Liver (tissue), 9 donors: ENCODE results near the gene NPC2. TPM values are rescaled to one million over a fixed set of nuclear protein-coding genes. Genes with fewer than 3 reads are reported as not detected.
A peak's percentile ranks its signal among the peaks of the same experiment; 100 is the strongest.

ENCODE experiments used
- DNase-seq: peaks from one replicate; pipeline ENCODE4 v3.0.0-alpha.2; 2017; ENCODE audit warnings: low spot score
- H3K27ac ChIP-seq, 2 donors: one replicate each; pipeline ENCODE4 v1.7.0; 2013; ENCODE audit warnings: inconsistent platforms in 2 of 2, low read length in 2 of 2, control low read depth in 1 of 2, low read depth in 1 of 2, mild to moderate bottlenecking in 1 of 2
- H3K27me3 ChIP-seq, 4 donors: one replicate each; pipeline versions ENCODE4 v1.6.1 to v1.7.0; 2013; ENCODE audit warnings: low read length in 3 of 4, inconsistent platforms in 1 of 4, mild to moderate bottlenecking in 1 of 4, moderate library complexity in 1 of 4; ENCODE audit not compliant: control insufficient read depth in 4 of 4, insufficient read depth in 4 of 4
- H3K36me3 ChIP-seq, 4 donors: one replicate each; pipeline versions ENCODE4 v1.6.1 to v1.7.0; 2013; ENCODE audit warnings: low read length in 3 of 4, mild to moderate bottlenecking in 3 of 4, low read depth in 1 of 4, moderate library complexity in 1 of 4; ENCODE audit not compliant: control insufficient read depth in 4 of 4, insufficient read depth in 3 of 4
- H3K4me1 ChIP-seq, 4 donors: one replicate each; pipeline versions ENCODE4 v1.6.1 to v1.7.0; 2013; ENCODE audit warnings: low read length in 3 of 4, mild to moderate bottlenecking in 3 of 4, moderate library complexity in 1 of 4; ENCODE audit not compliant: control insufficient read depth in 4 of 4, insufficient read depth in 4 of 4
- H3K4me3 ChIP-seq, 3 donors: one replicate each; pipeline versions ENCODE4 v1.6.1 to v1.7.0; 2013; ENCODE audit warnings: low read length in 3 of 3, control low read depth in 1 of 3, low read depth in 1 of 3, mild to moderate bottlenecking in 1 of 3
- H3K9ac ChIP-seq, 2 donors: one replicate each; pipeline ENCODE4 v1.7.0; 2013; ENCODE audit warnings: low read length in 2 of 2, mild to moderate bottlenecking in 2 of 2, moderate library complexity in 2 of 2, control low read depth in 1 of 2, low read depth in 1 of 2
- H3K9me3 ChIP-seq, 4 donors: one replicate each; pipeline versions ENCODE4 v1.6.1 to v1.7.0; 2013; ENCODE audit warnings: low read length in 3 of 4; ENCODE audit not compliant: control insufficient read depth in 4 of 4
- EGR1 ChIP-seq, 2 donors: IDR thresholded peaks; 2 replicates each; pipeline ENCODE4 v1.6.1; 2016 to 2018; ENCODE audit warnings: antibody characterized with exemption in 2 of 2, low read depth in 2 of 2
- FOXA1 ChIP-seq: IDR thresholded peaks from 2 replicates; pipeline ENCODE4 v1.6.1; 2016; ENCODE audit warnings: antibody characterized with exemption
- FOXA2 ChIP-seq: IDR thresholded peaks from 2 replicates; pipeline ENCODE4 v1.6.1; 2016; ENCODE audit warnings: antibody characterized with exemption
- GABPA ChIP-seq, 2 donors: IDR thresholded peaks in 1 of 2; conservative IDR thresholded peaks in 1 of 2; 2 replicates each; pipeline ENCODE4 v1.6.1; 2016; ENCODE audit warnings: antibody characterized with exemption in 2 of 2, mild to moderate bottlenecking in 1 of 2, moderate library complexity in 1 of 2
- HNF4A ChIP-seq, 2 donors: conservative IDR thresholded peaks; 2 replicates each; pipeline ENCODE4 v1.6.1; 2016; ENCODE audit warnings: antibody characterized with exemption in 2 of 2, mild to moderate bottlenecking in 2 of 2
- HNF4G ChIP-seq: IDR thresholded peaks from 2 replicates; pipeline ENCODE4 v1.6.1; 2016; ENCODE audit warnings: antibody characterized with exemption
- JUND ChIP-seq, 2 donors: IDR thresholded peaks; 2 replicates each; pipeline ENCODE4 v1.6.1; 2016; ENCODE audit warnings: antibody characterized with exemption in 2 of 2
- NR2F2 ChIP-seq: IDR thresholded peaks from 2 replicates; pipeline ENCODE4 v1.6.1; 2016; ENCODE audit warnings: antibody characterized with exemption
- RXRA ChIP-seq, 2 donors: IDR thresholded peaks; 2 replicates each; pipeline ENCODE4 v1.6.1; 2017 to 2018; ENCODE audit warnings: antibody characterized with exemption in 2 of 2, mild to moderate bottlenecking in 1 of 2
- SP1 ChIP-seq: IDR thresholded peaks from 2 replicates; pipeline ENCODE4 v1.6.1; 2018; ENCODE audit warnings: antibody characterized with exemption, mild to moderate bottlenecking
- TAF1 ChIP-seq: conservative IDR thresholded peaks from 2 replicates; pipeline ENCODE4 v1.6.1; 2016; ENCODE audit warnings: antibody characterized with exemption, mild to moderate bottlenecking
- YY1 ChIP-seq: IDR thresholded peaks from 2 replicates; pipeline ENCODE4 v1.6.1; 2016; ENCODE audit warnings: antibody characterized with exemption, mild to moderate bottlenecking
- WGBS: extraction: QIAGEN DNeasy Blood & Tissue Kit; methylation state at CpG from one replicate; pipeline ENCODE4 v1.1.7; 2013; 5-methylcytosine and 5-hydroxymethylcytosine counted together
- polyA plus RNA-seq, 2 donors: library from polyadenylated mRNA; stranded (reverse) in 1 of 2; unstranded in 1 of 2; fragments of 200-250 nt in 1 of 2; fragments of >200 nt in 1 of 2; fragmentation: Nextera tagmentation in 1 of 2; extraction: Ambion mirVana in 1 of 2; gene quantifications; one replicate each; pipeline versions ENCODE4 v1.2.1 to v1.2.3, GENCODE V29; 2013 to 2015
- total RNA-seq, 2 donors: library from RNA; depleted of rRNA; stranded (reverse); fragments of >200 nt; gene quantifications; one replicate each; pipeline ENCODE4 v1.2.3, GENCODE V29; 2014
- TF ChIP-seq, protein P1 (sequence below): IDR thresholded peaks from 2 replicates; pipeline ENCODE4 v1.6.1; 2016; ENCODE audit warnings: antibody characterized with exemption
- TF ChIP-seq, protein P2 (sequence below): IDR thresholded peaks from 2 replicates; pipeline ENCODE4 v1.6.1; 2016; ENCODE audit warnings: antibody characterized with exemption, mild to moderate bottlenecking
- TF ChIP-seq, protein P3 (sequence below): IDR thresholded peaks from 2 replicates; pipeline ENCODE4 v1.6.1; 2016; ENCODE audit warnings: antibody characterized with exemption
- TF ChIP-seq, protein P4 (sequence below): IDR thresholded peaks from 2 replicates; pipeline ENCODE4 v1.6.1; 2016; ENCODE audit warnings: antibody characterized with exemption
- TF ChIP-seq, protein P5 (sequence below): fragments of 150-350 bp; IDR thresholded peaks from 2 replicates; pipeline ENCODE4 v1.5.1; 2017; ENCODE audit warnings: improper control_type of control experiment, low read depth, low read length; ENCODE audit not compliant: missing input control
- donor health status: healthy.
- donor health status: healthy.
- donor health status: healthy.
- donor health status: healthy.
- donor health status: healthy.

Gene NPC2
- total and polyA plus RNA-seq, 4 donors = 69.7 to 133 (median 105) TPM

DNA sequence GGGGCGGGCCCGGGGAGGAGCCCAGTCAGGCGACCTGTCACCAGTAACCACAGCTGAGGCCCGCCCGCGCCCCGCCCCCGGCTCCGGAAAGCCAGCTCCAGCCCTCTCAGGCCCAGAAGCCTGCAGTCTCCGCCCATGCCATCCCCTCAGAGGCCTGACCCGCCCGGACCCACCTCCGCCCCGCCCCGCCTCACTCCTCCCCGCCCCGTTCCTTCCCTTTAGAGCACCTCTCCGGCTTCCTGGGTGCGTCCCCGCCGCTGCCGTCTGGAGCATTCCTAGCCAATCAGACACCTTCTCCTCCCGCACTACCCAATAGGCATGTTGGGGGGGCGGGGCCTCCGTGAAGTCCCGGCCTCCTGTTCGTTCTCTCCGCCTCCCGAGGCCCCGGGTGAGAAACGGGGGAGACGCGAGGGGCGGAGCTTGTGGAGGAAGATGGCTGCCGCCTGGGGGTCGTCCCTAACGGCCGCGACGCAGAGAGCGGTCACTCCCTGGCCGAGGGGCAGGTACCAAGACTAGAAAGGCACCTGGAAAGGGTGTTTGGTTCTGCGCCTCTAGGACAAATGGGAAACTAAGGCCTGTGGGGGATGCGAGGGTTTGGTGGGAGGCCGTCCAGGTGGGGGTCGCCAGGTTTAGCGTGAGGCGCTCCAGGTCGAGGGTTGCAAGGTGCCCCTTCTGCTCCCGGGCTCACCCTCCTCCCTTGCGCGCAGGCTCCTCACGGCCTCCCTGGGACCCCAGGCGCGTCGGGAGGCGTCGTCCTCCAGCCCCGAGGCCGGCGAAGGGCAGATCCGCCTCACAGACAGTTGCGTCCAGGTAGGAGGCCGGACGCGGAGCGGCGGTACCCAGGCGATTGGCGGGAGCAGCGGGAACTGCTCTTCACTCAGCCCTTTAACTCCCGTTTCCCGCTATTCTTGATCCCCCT, 497 bp upstream of the NPC2 start, which contains the start of gene ISCA2:
ISCA2 (plus strand) TSS at position 423 of the 919 bp plus-strand sequence; CDS start at position 433, 10 bp downstream.
- peak; percentile 100 for DNase-seq
- 1% methylated on average over 73 of the region's 73 CpGs for WGBS
- Histone ChIP-seq H3K27ac (peak within 1 kb of the TSS; percentile 90 to 91), H3K9ac (peak within 1 kb of the TSS; percentile 34 to 85), H3K4me3 (peak within 1 kb of the TSS; percentile 75 to 100 (median 87)), H3K4me1 (peaks cover 0 to 18% (median 15%) of the 10 kb centered on the region in 4 donors), H3K36me3 (no peaks in the 10 kb centered on the region), H3K27me3 (no peaks in the 10 kb centered on the region), H3K9me3 (no peaks in the 10 kb centered on the region)
- TF ChIP-seq, protein P1, sequence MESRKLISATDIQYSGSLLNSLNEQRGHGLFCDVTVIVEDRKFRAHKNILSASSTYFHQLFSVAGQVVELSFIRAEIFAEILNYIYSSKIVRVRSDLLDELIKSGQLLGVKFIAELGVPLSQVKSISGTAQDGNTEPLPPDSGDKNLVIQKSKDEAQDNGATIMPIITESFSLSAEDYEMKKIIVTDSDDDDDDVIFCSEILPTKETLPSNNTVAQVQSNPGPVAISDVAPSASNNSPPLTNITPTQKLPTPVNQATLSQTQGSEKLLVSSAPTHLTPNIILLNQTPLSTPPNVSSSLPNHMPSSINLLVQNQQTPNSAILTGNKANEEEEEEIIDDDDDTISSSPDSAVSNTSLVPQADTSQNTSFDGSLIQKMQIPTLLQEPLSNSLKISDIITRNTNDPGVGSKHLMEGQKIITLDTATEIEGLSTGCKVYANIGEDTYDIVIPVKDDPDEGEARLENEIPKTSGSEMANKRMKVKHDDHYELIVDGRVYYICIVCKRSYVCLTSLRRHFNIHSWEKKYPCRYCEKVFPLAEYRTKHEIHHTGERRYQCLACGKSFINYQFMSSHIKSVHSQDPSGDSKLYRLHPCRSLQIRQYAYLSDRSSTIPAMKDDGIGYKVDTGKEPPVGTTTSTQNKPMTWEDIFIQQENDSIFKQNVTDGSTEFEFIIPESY = peak; percentile 29
- peak in 1 of 2 donors; percentile 66 for TF ChIP-seq GABPA (IDR thresholded peaks at IDR 0.05 in 1 of 2, conservative IDR thresholded peaks at IDR 0.05 in 1 of 2)
- TF ChIP-seq YY1 = peak; percentile 97
- TF ChIP-seq NR2F2 = peak; percentile 35
- TF ChIP-seq EGR1 (IDR thresholded peaks at IDR 0.05; ENCODE audit: low read depth in 2 of 2) = no peak
- TF ChIP-seq, protein P2, sequence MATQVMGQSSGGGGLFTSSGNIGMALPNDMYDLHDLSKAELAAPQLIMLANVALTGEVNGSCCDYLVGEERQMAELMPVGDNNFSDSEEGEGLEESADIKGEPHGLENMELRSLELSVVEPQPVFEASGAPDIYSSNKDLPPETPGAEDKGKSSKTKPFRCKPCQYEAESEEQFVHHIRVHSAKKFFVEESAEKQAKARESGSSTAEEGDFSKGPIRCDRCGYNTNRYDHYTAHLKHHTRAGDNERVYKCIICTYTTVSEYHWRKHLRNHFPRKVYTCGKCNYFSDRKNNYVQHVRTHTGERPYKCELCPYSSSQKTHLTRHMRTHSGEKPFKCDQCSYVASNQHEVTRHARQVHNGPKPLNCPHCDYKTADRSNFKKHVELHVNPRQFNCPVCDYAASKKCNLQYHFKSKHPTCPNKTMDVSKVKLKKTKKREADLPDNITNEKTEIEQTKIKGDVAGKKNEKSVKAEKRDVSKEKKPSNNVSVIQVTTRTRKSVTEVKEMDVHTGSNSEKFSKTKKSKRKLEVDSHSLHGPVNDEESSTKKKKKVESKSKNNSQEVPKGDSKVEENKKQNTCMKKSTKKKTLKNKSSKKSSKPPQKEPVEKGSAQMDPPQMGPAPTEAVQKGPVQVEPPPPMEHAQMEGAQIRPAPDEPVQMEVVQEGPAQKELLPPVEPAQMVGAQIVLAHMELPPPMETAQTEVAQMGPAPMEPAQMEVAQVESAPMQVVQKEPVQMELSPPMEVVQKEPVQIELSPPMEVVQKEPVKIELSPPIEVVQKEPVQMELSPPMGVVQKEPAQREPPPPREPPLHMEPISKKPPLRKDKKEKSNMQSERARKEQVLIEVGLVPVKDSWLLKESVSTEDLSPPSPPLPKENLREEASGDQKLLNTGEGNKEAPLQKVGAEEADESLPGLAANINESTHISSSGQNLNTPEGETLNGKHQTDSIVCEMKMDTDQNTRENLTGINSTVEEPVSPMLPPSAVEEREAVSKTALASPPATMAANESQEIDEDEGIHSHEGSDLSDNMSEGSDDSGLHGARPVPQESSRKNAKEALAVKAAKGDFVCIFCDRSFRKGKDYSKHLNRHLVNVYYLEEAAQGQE = no peak
- TF ChIP-seq JUND (IDR thresholded peaks at IDR 0.05) = peak in 1 of 2 donors; percentile 23
- TF ChIP-seq, protein P3, sequence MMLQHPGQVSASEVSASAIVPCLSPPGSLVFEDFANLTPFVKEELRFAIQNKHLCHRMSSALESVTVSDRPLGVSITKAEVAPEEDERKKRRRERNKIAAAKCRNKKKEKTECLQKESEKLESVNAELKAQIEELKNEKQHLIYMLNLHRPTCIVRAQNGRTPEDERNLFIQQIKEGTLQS = no peak
- TF ChIP-seq, protein P4, sequence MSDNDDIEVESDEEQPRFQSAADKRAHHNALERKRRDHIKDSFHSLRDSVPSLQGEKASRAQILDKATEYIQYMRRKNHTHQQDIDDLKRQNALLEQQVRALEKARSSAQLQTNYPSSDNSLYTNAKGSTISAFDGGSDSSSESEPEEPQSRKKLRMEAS = no peak
- peak; percentile 93 for TF ChIP-seq SP1
- TF ChIP-seq, protein P5, sequence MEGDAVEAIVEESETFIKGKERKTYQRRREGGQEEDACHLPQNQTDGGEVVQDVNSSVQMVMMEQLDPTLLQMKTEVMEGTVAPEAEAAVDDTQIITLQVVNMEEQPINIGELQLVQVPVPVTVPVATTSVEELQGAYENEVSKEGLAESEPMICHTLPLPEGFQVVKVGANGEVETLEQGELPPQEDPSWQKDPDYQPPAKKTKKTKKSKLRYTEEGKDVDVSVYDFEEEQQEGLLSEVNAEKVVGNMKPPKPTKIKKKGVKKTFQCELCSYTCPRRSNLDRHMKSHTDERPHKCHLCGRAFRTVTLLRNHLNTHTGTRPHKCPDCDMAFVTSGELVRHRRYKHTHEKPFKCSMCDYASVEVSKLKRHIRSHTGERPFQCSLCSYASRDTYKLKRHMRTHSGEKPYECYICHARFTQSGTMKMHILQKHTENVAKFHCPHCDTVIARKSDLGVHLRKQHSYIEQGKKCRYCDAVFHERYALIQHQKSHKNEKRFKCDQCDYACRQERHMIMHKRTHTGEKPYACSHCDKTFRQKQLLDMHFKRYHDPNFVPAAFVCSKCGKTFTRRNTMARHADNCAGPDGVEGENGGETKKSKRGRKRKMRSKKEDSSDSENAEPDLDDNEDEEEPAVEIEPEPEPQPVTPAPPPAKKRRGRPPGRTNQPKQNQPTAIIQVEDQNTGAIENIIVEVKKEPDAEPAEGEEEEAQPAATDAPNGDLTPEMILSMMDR = no peak
- TF ChIP-seq RXRA (IDR thresholded peaks at IDR 0.05) = peak; percentile 28 to 29
- TF ChIP-seq FOXA2 = no peak
- TF ChIP-seq FOXA1 = no peak
- TF ChIP-seq HNF4G = no peak
- peak; percentile 1 for TF ChIP-seq TAF1
- TF ChIP-seq HNF4A (conservative IDR thresholded peaks at IDR 0.05) = no peak
